T-helper 17 cell (primary cell): ENCODE data around the gene CRNKL1. TPM values are rescaled to one million over a fixed set of nuclear protein-coding genes. Genes with fewer than 3 reads are reported as not detected.
A peak's percentile ranks its signal among the peaks of the same experiment; 100 is the strongest.

Source experiments
- ATAC-seq: fragments of 150-1000 bp; cut with Tn5 transposase; 2 replicates; pipeline ENCODE4 v1.10.0; 2021; ENCODE audit warnings: mild to moderate bottlenecking, moderate library complexity
- DNase-seq, 3 donors: peaks; one replicate each; pipeline versions ENCODE4 v3.0.0 to v3.0.0-alpha.2; 2020 to 2021
- H3K9me3 ChIP-seq: one replicate; pipeline ENCODE4 v1.7.0; 2013; ENCODE audit warnings: low read length, mild to moderate bottlenecking; ENCODE audit not compliant: control insufficient read depth, poor library complexity, severe bottlenecking
- H3K27ac Mint-ChIP-seq: one replicate; pipeline ENCODE4 v1.8.0; 2022; ENCODE audit warnings: mild to moderate bottlenecking, moderate library complexity, mixed read lengths
- H3K27me3 Mint-ChIP-seq: one replicate; pipeline ENCODE4 v1.8.0; 2022; ENCODE audit warnings: mixed read lengths
- H3K36me3 Mint-ChIP-seq: one replicate; pipeline ENCODE4 v1.8.0; 2022; ENCODE audit warnings: low read depth, mixed read lengths
- H3K4me1 Mint-ChIP-seq: one replicate; pipeline ENCODE4 v1.8.0; 2022; ENCODE audit warnings: mild to moderate bottlenecking, mixed read lengths
- H3K4me3 Mint-ChIP-seq: one replicate; pipeline ENCODE4 v1.8.0; 2022; ENCODE audit warnings: mild to moderate bottlenecking, moderate library complexity, mixed read lengths
- total RNA-seq, 4 donors: library from RNA in 2 of 4; stranded (reverse) in 2 of 4; gene quantifications; one replicate each; pipeline ENCODE4 v1.2.3 and lab custom pipeline; 2022 to 2026

CRNKL1 gene
- total RNA-seq, 2 donors from 2014 or later: 21.6 to 22.8 TPM

GRCh38 chr20:19995220-19995863 lies 56.9 kb downstream of the CRNKL1 start:
- H3K27ac Mint-ChIP-seq: no peak overlapping the region
- H3K9me3 ChIP-seq: no peaks in the 10 kb centered on the region
- H3K4me1 Mint-ChIP-seq: peaks cover 4% of the 10 kb centered on the region
- ATAC-seq: peak; percentile 68
- H3K36me3 Mint-ChIP-seq: peaks cover 2% of the 10 kb centered on the region
- peaks cover 29% of the 10 kb centered on the region for H3K27me3 Mint-ChIP-seq
- H3K4me3 Mint-ChIP-seq: peak overlapping the region; percentile 36
- peak in 1 of 3 donors; percentile 10 for DNase-seq

- H3K9me3 ChIP-seq: no peaks in the 10 kb centered on the region
- Mint-ChIP-seq H3K4me1 (peaks cover 2% of the 10 kb centered on the region), H3K27ac (peak overlapping the region; percentile 41), H3K36me3 (peaks cover 2% of the 10 kb centered on the region), H3K4me3 (no peak overlapping the region), H3K27me3 (peaks cover 27% of the 10 kb centered on the region)
- ATAC-seq: no peak
- no peak for DNase-seq
Measured at GRCh38 chr20:19993958-19994669, 58.2 kb downstream of the CRNKL1 start.

- H3K27ac Mint-ChIP-seq: peak overlapping the region; percentile 41
- DNase-seq (no peak), ATAC-seq (no peak)
- peaks cover 2% of the 10 kb centered on the region for H3K4me1 Mint-ChIP-seq
- H3K9me3 ChIP-seq: no peaks in the 10 kb centered on the region
- peaks cover 2% of the 10 kb centered on the region for H3K36me3 Mint-ChIP-seq
- no peak overlapping the region for H3K4me3 Mint-ChIP-seq
- H3K27me3 Mint-ChIP-seq: peaks cover 26% of the 10 kb centered on the region
Measured at GRCh38 chr20:19992996-19993908, 59.0 kb downstream of the CRNKL1 start.

GRCh38 chr20:19991854-19992253 lies 60.4 kb downstream of the CRNKL1 start:
- DNase-seq (no peak), ATAC-seq (no peak)
- Mint-ChIP-seq H3K4me3 (no peak overlapping the region), H3K4me1 (peaks cover 2% of the 10 kb centered on the region), H3K27ac (no peak overlapping the region), H3K27me3 (peaks cover 26% of the 10 kb centered on the region), H3K36me3 (peaks cover 2% of the 10 kb centered on the region)
- H3K9me3 ChIP-seq: no peaks in the 10 kb centered on the region

- peaks cover 2% of the 10 kb centered on the region for H3K36me3 Mint-ChIP-seq
- no peak overlapping the region for H3K4me3 Mint-ChIP-seq
- H3K4me1 Mint-ChIP-seq: peaks cover 2% of the 10 kb centered on the region
- no peak overlapping the region for H3K27ac Mint-ChIP-seq
- no peaks in the 10 kb centered on the region for H3K9me3 ChIP-seq
- ATAC-seq (no peak), DNase-seq (no peak)
- peaks cover 26% of the 10 kb centered on the region for H3K27me3 Mint-ChIP-seq
Measured at GRCh38 chr20:19991308-19991707, 61.0 kb downstream of the CRNKL1 start.

GRCh38 chr20:19990850-19991249 lies 61.4 kb downstream of the CRNKL1 start:
- no peak for ATAC-seq
- no peak overlapping the region for H3K27ac Mint-ChIP-seq
- H3K4me3 Mint-ChIP-seq: no peak overlapping the region
- H3K4me1 Mint-ChIP-seq: peaks cover 2% of the 10 kb centered on the region
- H3K9me3 ChIP-seq: no peaks in the 10 kb centered on the region
- peaks cover 26% of the 10 kb centered on the region for H3K27me3 Mint-ChIP-seq
- no peak for DNase-seq
- H3K36me3 Mint-ChIP-seq: peaks cover 2% of the 10 kb centered on the region

GRCh38 chr20:19987046-19987445 lies 65.2 kb downstream of the CRNKL1 start:
- ATAC-seq: no peak
- no peaks in the 10 kb centered on the region for H3K9me3 ChIP-seq
- Mint-ChIP-seq H3K4me3 (no peak overlapping the region), H3K27ac (peak overlapping the region; percentile 32), H3K4me1 (no peaks in the 10 kb centered on the region), H3K27me3 (peaks cover 16% of the 10 kb centered on the region), H3K36me3 (no peaks in the 10 kb centered on the region)
- no peak for DNase-seq

- no peak for DNase-seq
- no peaks in the 10 kb centered on the region for H3K4me1 Mint-ChIP-seq
Measured at GRCh38 chr20:19986419-19986818, 65.8 kb downstream of the CRNKL1 start.

More at GRCh38 chr20:19986419-19986818, 65.8 kb downstream of the CRNKL1 start:
- Mint-ChIP-seq H3K27me3 (peaks cover 22% of the 10 kb centered on the region), H3K4me3 (no peak overlapping the region), H3K36me3 (no peaks in the 10 kb centered on the region), H3K27ac (peak overlapping the region; percentile 32)
- no peaks in the 10 kb centered on the region for H3K9me3 ChIP-seq
- ATAC-seq: no peak

Other genes with a start within 250 kb of the CRNKL1 start
- gene NAA20, start 35.1 kb downstream of the CRNKL1 start, total RNA-seq: 10 to 100 TPM; 22.4 to 25.3 TPM
- not detected for gene CFAP61, start 66 bp upstream of the CRNKL1 start, total RNA-seq